HUDEP-2 (cell line): Measurements from ENCODE around the gene USHBP1.
"Not testable (repeated sequence)": the region's sequence is repeated elsewhere in the genome, so short reads cannot be mapped to it uniquely, and the experiment has no call there.

Source experiments
- DNase-seq, 76 experiments: peaks; one replicate each; lab custom pipeline; 2025; ENCODE audit not compliant: unreplicated experiment in 76 of 76; lab: John Stamatoyannopoulos, UW

The USHBP1 gene

DNA sequence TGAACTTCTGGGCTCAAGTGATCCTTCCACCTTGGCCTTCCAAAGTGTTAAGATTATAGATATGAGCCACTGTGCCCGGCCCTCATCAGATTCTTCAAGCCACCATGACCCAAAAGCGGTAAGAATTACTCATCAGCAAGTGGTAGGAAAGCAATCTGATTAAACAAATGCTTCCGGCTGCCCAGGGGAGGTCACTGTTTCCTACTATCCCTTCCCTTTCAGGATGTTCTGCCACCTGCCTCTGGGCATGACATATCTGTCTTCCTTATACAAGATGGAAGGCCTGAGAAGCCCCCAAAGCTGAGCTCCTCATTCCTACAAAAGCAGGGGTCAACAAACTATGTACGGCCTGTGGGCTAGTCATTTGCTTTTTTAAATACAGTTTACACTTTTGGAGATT, 31.7 kb upstream of the USHBP1 start:
- DNase-seq = peak in 55 of 76 experiments; percentile 16 to 82 (median 47)

- not testable (repeated sequence) for DNase-seq
Measured at GRCh38 chr19:17295551-17295950, 31.0 kb upstream of the USHBP1 start.

- DNase-seq = peak in 70 of 76 experiments; percentile 14 to 88 (median 70)
Measured at GRCh38 chr19:17294051-17294891, 29.7 kb upstream of the USHBP1 start.

DNA sequence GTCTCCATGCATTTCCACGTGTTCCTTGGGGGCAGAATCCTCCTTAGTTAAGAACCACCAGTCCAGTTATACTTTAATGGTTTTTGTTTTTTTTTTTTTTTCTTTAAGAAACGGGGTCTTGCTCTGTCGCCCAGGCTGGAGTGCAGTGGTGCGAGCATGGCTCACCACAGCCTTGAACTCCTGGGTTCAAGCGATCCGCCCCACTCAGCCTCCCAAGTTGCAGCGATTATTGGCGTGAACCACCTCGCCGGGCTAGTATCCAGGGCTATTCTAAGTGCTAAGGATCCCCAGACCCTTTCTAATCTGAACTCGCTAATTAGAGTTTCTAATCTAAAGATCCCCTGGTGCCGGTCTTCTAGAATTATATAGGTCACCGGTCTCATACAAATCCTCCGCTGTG, 29.1 kb upstream of the USHBP1 start:
- DNase-seq = no peak

DNA sequence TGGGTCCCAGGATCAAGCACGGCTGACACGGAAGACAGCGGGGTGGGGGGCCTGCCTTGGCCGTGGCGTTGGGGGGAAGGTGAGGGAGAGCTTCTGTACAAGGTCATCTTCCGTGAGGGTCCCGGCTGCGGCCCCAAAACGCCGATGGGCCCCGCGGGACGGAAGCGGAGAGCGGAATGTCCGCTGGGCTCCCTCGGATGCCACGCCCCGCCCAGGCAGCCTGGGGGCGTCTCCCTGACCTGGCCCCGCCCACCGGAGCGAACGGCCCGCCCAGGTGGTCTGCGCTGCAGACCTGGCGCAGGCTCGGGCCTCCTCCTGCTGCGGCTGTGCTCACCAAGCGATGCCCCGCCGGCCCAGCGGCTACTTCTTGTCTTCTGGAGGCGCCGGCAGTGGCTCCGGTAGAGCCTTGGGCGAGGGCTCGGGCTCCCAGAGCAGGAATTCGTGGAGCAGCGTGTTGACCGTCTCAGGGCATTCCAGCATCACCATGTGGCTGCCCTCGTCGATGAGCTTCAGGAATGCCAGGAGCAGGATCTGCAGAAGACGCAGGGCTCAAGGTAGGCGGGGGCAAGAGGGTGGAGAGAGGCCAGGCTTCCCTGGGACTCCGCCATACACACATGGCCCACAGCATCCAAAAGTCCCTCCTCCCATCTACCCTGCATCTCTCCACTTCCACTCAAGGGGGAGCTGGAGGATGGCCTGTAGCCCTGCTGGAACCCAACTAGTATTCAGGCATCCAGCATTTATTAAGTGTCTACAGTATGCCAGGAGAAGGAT, 27.9 kb upstream of the USHBP1 start:
- DNase-seq = peak in 75 of 76 experiments; percentile 40 to 99 (median 83)

- peak in 69 of 76 experiments; percentile 48 to 92 (median 80) for DNase-seq
Measured at GRCh38 chr19:17289489-17289888, 24.9 kb upstream of the USHBP1 start.

GRCh38 chr19:17286752-17287151, 22.2 kb upstream of the USHBP1 start:
- no peak for DNase-seq

GRCh38 chr19:17286263-17286662, 21.7 kb upstream of the USHBP1 start:
- DNase-seq = no peak

DNA sequence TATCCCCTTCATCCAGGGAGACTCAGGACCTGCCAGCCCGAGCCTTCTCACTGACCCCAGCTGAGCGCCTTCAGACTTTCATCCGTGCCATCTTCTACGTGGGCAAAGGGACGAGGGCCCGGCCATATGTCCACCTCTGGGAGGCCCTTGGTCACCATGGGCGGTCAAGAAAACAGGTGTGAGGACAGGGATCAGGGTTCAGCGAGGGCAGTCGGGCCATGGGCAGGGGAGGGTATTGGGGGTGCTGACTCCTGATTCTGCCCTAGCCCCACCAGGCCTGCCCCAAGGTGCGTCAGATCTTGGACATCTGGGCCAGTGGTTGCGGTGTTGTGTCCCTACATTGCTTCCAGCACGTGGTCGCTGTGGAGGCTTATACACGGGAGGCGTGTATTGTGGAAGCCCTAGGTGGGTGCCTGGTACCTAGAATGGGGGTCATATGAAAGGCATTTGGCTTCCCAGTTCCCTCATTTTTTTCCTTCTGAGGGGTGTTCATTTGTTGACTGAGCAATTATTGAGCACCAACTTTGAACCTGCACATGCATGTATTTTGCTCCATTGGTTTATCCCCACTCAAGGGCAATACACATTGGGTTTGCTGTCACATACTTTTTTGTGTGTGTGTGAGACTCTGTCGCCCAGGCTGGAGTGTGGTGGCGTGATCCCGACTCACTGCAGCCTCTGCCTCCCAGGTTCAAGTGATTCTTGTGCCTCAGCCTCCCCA, 21.0 kb upstream of the USHBP1 start:
- DNase-seq = no peak

DNA sequence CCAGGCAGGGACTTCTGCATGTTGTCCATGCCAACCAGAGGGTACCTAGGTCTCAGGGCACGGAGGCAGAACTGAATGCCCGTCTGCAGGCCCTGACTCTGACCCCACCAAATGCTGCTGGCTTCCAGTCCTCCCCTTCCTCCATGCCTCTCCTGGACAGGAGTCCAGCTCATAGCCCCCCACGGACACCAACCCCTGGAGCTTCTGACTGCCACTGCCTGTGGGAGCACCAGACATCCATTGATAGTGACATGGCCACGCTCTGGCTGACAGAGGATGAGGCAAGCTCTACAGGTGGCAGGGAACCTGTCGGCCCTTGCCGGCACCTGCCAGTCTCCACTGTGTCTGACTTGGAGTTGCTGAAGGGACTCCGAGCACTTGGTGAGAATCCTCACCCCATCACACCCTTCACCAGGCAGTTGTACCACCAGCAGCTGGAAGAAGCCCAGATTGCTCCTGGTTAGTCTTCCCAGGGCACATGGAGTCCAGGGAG, 19.0 kb upstream of the USHBP1 start:
- DNase-seq = no peak

GRCh38 chr19:17282488-17283125, 18.1 kb upstream of the USHBP1 start:
- DNase-seq = peak in 73 of 76 experiments; percentile 52 to 95 (median 85)

DNA sequence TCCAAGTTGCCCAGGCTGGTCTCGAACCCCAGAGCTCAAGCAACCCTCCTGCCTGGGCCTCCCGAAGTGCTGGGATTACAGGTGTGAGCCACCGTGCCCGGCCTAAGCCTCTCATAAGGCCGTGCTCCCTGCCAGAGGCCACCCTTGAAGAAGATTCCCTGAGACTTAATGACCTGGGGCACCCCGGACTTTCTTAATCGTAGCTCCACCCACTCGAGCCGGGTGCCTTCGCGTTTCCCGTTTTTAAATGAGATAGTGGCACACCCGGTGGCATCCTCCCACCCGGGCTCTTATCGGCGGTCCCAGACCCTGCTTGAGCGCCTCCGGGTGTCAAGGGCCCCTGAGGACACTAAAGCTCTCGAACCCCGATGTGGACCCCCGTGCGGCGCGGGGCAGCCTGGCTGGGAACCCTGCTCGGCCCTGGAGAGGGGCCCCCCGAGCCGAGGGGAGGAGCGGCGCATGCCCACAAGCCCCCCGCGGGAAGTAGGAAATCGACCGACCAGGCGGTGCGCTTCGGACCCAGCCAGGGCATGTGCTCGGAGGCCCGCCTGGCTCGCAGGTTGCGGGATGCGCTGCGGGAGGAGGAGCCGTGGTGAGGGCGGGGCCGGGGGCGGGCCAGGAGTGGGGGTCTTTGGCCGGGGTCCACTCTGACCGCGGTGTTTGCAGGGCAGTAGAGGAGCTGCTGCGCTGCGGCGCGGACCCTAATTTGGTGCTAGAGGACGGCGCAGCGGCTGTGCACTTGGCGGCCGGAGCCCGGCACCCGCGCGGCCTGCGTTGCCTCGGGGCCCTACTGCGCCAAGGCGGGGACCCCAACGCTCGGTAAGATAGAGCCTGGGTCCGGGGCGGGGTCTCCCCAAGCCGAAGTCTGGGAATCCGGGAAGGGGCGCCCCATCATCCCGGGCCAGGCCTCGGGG, 17.1 kb upstream of the USHBP1 start, which contains the start of gene ANKLE1:
Gene ANKLE1, plus strand, starts transcription at position 511 of the 914 bp plus-strand sequence. Its CDS starts 20 bp downstream, at position 531.
- DNase-seq = peak; percentile 69 to 98 (median 96)

GRCh38 chr19:17279436-17279835, 14.9 kb upstream of the USHBP1 start:
- no peak for DNase-seq

- no peak for DNase-seq
Measured at GRCh38 chr19:17275441-17276175, 11.1 kb upstream of the USHBP1 start.

DNA sequence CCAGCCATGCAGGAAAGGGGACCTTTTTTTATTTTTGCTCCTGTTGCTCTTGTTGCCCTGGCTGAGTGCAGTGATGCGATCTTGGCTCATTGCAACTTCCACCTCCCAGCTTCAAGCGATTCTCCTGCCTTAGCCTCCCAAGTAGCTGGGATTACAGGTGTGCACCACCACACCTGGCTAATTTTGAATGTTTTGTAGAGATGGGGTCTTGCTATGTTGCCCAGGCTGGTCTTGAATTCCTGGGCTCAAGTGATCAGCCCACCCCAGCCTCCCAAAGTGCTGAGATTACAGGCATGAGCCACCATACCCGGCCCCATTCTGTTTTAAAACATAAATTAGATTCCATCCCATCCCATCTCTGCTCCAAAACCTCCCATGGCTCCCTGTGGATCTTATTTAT, 10.3 kb upstream of the USHBP1 start:
- DNase-seq = not testable (repeated sequence)

- no peak for DNase-seq
Measured at GRCh38 chr19:17268754-17269153, 4.2 kb upstream of the USHBP1 start.

DNA sequence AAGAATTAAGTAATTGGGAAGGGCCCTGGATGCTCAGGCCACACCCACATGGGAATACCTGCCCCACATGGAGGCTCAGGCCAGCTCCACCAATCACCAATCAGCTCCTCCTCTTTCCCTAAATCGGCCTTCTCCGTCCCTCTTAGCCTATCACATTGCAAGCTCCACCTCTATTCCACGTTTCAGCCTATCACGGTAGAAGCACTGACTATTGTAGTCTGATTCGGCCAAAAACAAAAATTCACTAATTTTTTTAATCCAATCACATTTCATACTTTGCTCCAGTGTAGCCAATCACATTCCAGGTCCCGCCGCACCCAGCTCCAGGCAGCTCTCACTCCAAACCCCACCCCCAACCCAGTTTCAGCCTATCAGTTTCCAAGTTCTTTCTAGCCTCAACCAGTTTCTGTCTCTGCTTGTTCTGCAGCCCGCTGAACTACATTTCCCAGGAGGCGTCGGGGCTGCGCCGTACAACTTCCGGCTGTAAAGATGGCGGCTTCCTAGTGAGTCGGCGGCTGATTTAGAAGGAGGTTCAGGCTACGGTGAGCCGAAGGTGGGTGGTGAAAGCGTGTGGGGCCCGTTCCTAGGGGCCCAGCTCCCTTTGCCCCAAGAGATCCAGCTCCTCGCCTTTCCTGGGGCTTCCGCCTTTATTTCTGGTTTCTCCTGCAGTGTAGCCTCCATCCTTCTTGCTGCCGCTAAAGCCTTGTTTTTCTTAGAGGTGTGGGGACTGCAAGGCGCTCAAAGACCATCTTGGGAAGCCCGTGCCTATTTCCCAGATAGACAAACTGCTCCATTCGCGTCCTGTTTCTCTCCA, 2.6 kb upstream of the USHBP1 start, which contains the start of gene BABAM1:
Gene BABAM1, plus strand, starts transcription at position 469 of the 814 bp plus-strand sequence. CDS start 1,364 bp downstream, outside the sequence.
- peak in 75 of 76 experiments; percentile 69 to 100 (median 99) for DNase-seq
